Chondrocyte (in vitro differentiated cells): Measurements from ENCODE around the gene PRPSAP1. TPM values are rescaled to one million over a fixed set of nuclear protein-coding genes. Genes with fewer than 3 reads are reported as not detected.
"Not testable (repeated sequence)": the region's sequence is repeated elsewhere in the genome, so short reads cannot be mapped to it uniquely, and the experiment has no call there.

Source experiments
- DNase-seq: peaks from one replicate; pipeline ENCODE4 v3.0.0; 2021; ENCODE audit warnings: mixed read lengths, low spot score
- H3K27ac Mint-ChIP-seq: one replicate; pipeline ENCODE4 v1.8.0; 2021; ENCODE audit warnings: mild to moderate bottlenecking, moderate library complexity, mixed read lengths; ENCODE audit not compliant: unreplicated experiment
- H3K27me3 Mint-ChIP-seq: 2 replicates; pipeline ENCODE4 v1.8.0; 2021; ENCODE audit warnings: low read depth, mixed read lengths
- H3K36me3 Mint-ChIP-seq: 2 replicates; pipeline ENCODE4 v1.8.0; 2021; ENCODE audit warnings: low read depth, mixed read lengths
- H3K4me1 Mint-ChIP-seq: 2 replicates; pipeline ENCODE4 v1.8.0; 2021; ENCODE audit warnings: low read depth, mild to moderate bottlenecking, mixed read lengths
- H3K4me3 Mint-ChIP-seq: one replicate; pipeline ENCODE4 v1.8.0; 2021; ENCODE audit warnings: mild to moderate bottlenecking, moderate library complexity, mixed read lengths; ENCODE audit not compliant: unreplicated experiment
- H3K9me3 Mint-ChIP-seq: 2 replicates; pipeline ENCODE4 v1.8.0; 2021; ENCODE audit warnings: low read depth, mixed read lengths
- CTCF ChIP-seq: fragments of 200-600 bp; sonication (generic); IDR thresholded peaks from 2 replicates; pipeline ENCODE4 v1.5.0; 2021; ENCODE audit warnings: antibody characterized with exemption, mild to moderate bottlenecking, moderate library complexity
- total RNA-seq: library from RNA; stranded (reverse); gene quantifications from 3 replicates; pipeline ENCODE4 v1.2.1, GENCODE V29; 2021

PRPSAP1 gene
- total RNA-seq, 1 donor from 2014 or later: 59.0 TPM

- Mint-ChIP-seq H3K4me3 (no peak overlapping the region), H3K27ac (no peak overlapping the region), H3K27me3 (no peaks in the 10 kb centered on the region), H3K9me3 (no peaks in the 10 kb centered on the region), H3K36me3 (peaks cover 16% of the 10 kb centered on the region), H3K4me1 (peaks cover 37% of the 10 kb centered on the region)
- TF ChIP-seq CTCF: no peak
- peak; percentile 5 for DNase-seq
Measured at GRCh38 chr17:76350463-76350862, 3.3 kb downstream of the PRPSAP1 start.

GRCh38 chr17:76346936-76347335 is 6.8 kb downstream of the PRPSAP1 start:
- H3K36me3 Mint-ChIP-seq: peaks cover 23% of the 10 kb centered on the region
- not testable (repeated sequence) for H3K27me3 Mint-ChIP-seq
- peaks cover 30% of the 10 kb centered on the region for H3K4me1 Mint-ChIP-seq

GRCh38 chr17:76345377-76345974 is 8.2 kb downstream of the PRPSAP1 start:
- TF ChIP-seq CTCF: no peak
- peak overlapping the region; percentile 96 for H3K27ac Mint-ChIP-seq
- no peaks in the 10 kb centered on the region for H3K9me3 Mint-ChIP-seq
- H3K36me3 Mint-ChIP-seq: peaks cover 26% of the 10 kb centered on the region
- peaks cover 22% of the 10 kb centered on the region for H3K4me1 Mint-ChIP-seq
- peak; percentile 43 for DNase-seq
- no peaks in the 10 kb centered on the region for H3K27me3 Mint-ChIP-seq
- H3K4me3 Mint-ChIP-seq: peak overlapping the region; percentile 10

More at GRCh38 chr17:76346936-76347335, 6.8 kb downstream of the PRPSAP1 start:
- peak; percentile 66 for DNase-seq
- H3K4me3 Mint-ChIP-seq, H3K27ac Mint-ChIP-seq, H3K9me3 Mint-ChIP-seq: not testable (repeated sequence)

- peak; percentile 10 for DNase-seq
- H3K36me3 Mint-ChIP-seq: peaks cover 31% of the 10 kb centered on the region
- peak overlapping the region; percentile 22 for H3K27ac Mint-ChIP-seq
- TF ChIP-seq CTCF: no peak
- peaks cover 22% of the 10 kb centered on the region for H3K4me1 Mint-ChIP-seq
- no peaks in the 10 kb centered on the region for H3K27me3 Mint-ChIP-seq
- no peak overlapping the region for H3K4me3 Mint-ChIP-seq
- H3K9me3 Mint-ChIP-seq: no peaks in the 10 kb centered on the region
Measured at GRCh38 chr17:76343106-76343505, 10.6 kb downstream of the PRPSAP1 start.

GRCh38 chr17:76341301-76341700 is 12.4 kb downstream of the PRPSAP1 start:
- no peaks in the 10 kb centered on the region for H3K9me3 Mint-ChIP-seq
- H3K27me3 Mint-ChIP-seq: no peaks in the 10 kb centered on the region
- peaks cover 35% of the 10 kb centered on the region for H3K4me1 Mint-ChIP-seq
- no peak for TF ChIP-seq CTCF
- H3K27ac Mint-ChIP-seq: no peak overlapping the region
- H3K4me3 Mint-ChIP-seq: no peak overlapping the region
- peaks cover 21% of the 10 kb centered on the region for H3K36me3 Mint-ChIP-seq
- peak; percentile 8 for DNase-seq

GRCh38 chr17:76337413-76337777 is 16.3 kb downstream of the PRPSAP1 start:
- H3K27me3 Mint-ChIP-seq: no peaks in the 10 kb centered on the region
- H3K4me3 Mint-ChIP-seq: no peak overlapping the region
- peaks cover 21% of the 10 kb centered on the region for H3K4me1 Mint-ChIP-seq
- no peak overlapping the region for H3K27ac Mint-ChIP-seq
- DNase-seq: no peak
- no peaks in the 10 kb centered on the region for H3K9me3 Mint-ChIP-seq
- no peak for TF ChIP-seq CTCF
- peaks cover 11% of the 10 kb centered on the region for H3K36me3 Mint-ChIP-seq
